Ishikawa (cell line): ENCODE data around the gene GRB7.

Source experiments
- CEBPB ChIP-seq: IDR thresholded peaks from 2 replicates; pipeline ENCODE4 v1.6.1; 2012
- CREB1 ChIP-seq: IDR thresholded peaks from 2 replicates; pipeline ENCODE4 v1.6.1; 2012; ENCODE audit warnings: low read depth
- EGR1 ChIP-seq: IDR thresholded peaks from 2 replicates; pipeline ENCODE4 v1.6.1; 2012
- EP300 ChIP-seq: IDR thresholded peaks from 2 replicates; pipeline ENCODE4 v1.6.1; 2012; ENCODE audit warnings: borderline replicate concordance
- FOXM1 ChIP-seq: IDR thresholded peaks from 2 replicates; pipeline ENCODE4 v1.6.1; 2012; ENCODE audit warnings: low read depth, borderline replicate concordance
- NFIC ChIP-seq: IDR thresholded peaks from 2 replicates; pipeline ENCODE4 v1.6.1; 2012
- RAD21 ChIP-seq: IDR thresholded peaks from 2 replicates; pipeline ENCODE4 v1.6.1; 2012; ENCODE audit warnings: low read depth
- TAF1 ChIP-seq: IDR thresholded peaks from 2 replicates; pipeline ENCODE4 v1.6.1; 2012; ENCODE audit warnings: low read depth, mild to moderate bottlenecking
- TCF12 ChIP-seq: IDR thresholded peaks from 2 replicates; pipeline ENCODE4 v1.6.1; 2012; ENCODE audit warnings: low read depth
- TEAD4 ChIP-seq: IDR thresholded peaks from 2 replicates; pipeline ENCODE4 v1.6.1; 2012
- YY1 ChIP-seq: IDR thresholded peaks from 2 replicates; pipeline ENCODE4 v1.6.1; 2012; ENCODE audit warnings: low read depth
- ZBTB7A ChIP-seq: IDR thresholded peaks from 2 replicates; pipeline ENCODE4 v1.6.1; 2012; ENCODE audit warnings: low read depth
- TF ChIP-seq, protein P1 (sequence below): IDR thresholded peaks from 2 replicates; pipeline ENCODE4 v1.6.1; 2012; ENCODE audit warnings: low read depth, mild to moderate bottlenecking
- TF ChIP-seq, protein P2 (sequence below): IDR thresholded peaks from 2 replicates; pipeline ENCODE4 v1.6.1; 2012
- TF ChIP-seq, protein P3 (sequence below): IDR thresholded peaks from 2 replicates; pipeline ENCODE4 v1.6.1; 2012

GRB7 gene

DNA sequence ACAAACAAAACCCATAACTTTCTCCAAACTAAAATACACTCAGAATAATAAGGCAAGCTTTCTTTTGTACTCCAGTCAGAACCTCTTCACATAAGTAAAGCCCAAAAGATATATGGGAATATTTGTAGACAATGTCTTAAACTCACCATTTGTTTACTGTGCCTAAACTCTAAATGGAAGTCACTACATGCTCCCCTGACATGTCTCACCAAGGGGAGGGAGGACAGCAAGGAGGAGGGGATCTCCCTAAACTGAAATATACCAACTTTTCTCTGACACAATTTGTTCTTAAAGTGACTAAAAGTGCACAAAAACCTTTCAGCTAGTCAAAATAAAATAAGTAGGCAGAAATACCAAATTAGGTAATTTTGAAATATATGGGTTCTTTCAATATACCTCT is 38.5 kb downstream of the GRB7 start:
- TF ChIP-seq TCF12: no peak
- TF ChIP-seq ZBTB7A: no peak
- TF ChIP-seq RAD21: no peak
- no peak for TF ChIP-seq NFIC
- no peak for TF ChIP-seq EGR1
- no peak for TF ChIP-seq YY1
- TF ChIP-seq, protein P1, sequence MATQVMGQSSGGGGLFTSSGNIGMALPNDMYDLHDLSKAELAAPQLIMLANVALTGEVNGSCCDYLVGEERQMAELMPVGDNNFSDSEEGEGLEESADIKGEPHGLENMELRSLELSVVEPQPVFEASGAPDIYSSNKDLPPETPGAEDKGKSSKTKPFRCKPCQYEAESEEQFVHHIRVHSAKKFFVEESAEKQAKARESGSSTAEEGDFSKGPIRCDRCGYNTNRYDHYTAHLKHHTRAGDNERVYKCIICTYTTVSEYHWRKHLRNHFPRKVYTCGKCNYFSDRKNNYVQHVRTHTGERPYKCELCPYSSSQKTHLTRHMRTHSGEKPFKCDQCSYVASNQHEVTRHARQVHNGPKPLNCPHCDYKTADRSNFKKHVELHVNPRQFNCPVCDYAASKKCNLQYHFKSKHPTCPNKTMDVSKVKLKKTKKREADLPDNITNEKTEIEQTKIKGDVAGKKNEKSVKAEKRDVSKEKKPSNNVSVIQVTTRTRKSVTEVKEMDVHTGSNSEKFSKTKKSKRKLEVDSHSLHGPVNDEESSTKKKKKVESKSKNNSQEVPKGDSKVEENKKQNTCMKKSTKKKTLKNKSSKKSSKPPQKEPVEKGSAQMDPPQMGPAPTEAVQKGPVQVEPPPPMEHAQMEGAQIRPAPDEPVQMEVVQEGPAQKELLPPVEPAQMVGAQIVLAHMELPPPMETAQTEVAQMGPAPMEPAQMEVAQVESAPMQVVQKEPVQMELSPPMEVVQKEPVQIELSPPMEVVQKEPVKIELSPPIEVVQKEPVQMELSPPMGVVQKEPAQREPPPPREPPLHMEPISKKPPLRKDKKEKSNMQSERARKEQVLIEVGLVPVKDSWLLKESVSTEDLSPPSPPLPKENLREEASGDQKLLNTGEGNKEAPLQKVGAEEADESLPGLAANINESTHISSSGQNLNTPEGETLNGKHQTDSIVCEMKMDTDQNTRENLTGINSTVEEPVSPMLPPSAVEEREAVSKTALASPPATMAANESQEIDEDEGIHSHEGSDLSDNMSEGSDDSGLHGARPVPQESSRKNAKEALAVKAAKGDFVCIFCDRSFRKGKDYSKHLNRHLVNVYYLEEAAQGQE: no peak
- TF ChIP-seq, protein P2, sequence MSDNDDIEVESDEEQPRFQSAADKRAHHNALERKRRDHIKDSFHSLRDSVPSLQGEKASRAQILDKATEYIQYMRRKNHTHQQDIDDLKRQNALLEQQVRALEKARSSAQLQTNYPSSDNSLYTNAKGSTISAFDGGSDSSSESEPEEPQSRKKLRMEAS: no peak
- no peak for TF ChIP-seq TEAD4
- no peak for TF ChIP-seq EP300

DNA sequence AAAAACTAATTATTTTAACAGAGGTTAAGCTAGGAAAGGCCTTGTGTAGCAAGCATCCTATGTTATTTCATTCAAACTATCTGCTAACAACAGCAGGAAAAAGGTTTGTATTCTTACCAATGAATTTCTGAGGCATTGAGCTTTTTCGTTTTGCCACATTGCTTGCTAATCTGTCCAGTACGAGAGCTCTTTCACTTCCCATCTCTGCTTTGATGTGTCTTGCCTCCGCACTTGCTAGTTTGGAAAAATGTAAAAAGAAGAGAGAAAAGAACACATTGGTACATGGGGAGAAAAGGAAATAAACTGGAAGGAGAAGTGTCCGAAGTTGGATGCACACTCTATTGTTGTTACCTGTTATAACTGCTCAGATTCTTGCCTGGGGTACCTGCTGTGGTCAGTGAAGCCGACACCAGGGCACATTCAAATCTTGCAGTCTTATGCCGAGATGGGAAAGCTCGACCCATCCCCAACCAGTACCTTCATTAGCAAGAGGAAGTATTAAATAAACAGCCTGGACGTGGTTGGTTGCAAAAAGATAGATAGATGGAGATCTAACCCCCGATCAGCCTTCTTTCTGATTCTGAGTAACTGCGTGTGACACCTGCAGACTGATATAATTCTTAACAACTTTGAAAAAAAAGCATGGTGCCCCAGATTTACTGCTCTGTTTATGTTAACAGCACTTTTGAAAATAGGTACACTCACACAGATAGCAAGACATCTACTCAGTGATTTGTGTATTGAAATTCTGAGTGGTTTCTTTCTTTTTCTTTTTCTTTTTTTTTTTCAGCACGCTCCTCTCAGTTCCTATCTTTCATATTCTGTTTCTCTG is 40.0 kb downstream of the GRB7 start:
- TF ChIP-seq EGR1 (no peak), CEBPB (no peak), TEAD4 (no peak), FOXM1 (no peak), EP300 (no peak), YY1 (no peak)
- TF ChIP-seq, protein P1: no peak

DNA sequence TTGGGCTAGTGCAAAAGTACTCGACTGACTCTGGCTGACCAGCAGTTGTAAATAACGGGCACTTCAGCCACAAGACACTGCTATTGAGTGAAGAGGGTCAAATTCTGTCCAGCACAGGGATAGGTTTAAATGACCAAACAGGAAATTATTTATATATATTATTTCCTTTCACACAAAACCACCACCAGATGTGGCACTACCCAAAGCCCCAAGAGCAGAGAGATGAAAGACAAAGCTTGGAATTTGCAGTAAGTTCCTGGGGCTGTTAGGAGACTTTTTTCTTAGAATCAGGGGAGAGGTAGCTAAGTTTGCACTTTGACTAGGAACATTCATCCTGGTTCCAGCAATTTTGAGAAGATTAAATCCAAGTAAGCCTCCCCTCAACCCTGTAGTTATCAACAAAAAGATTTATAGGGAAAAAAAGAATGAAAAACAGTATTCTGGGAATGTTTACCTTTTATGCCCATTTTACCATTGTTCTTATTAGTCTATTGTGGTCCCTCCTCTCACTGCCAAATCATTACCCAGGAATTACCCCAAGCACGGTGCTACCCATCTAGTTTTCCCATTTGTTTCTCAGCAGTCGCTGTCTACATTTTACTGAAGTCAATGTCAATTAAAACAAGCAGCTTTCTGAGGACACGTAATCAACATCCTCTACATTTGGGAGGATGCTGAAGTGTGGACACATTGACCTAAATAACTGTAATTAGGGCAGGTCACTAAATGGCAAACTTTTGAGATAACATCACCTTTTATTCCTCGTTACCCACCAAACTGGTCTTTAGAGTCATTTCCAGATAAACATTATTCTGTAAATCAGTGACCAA is 43.5 kb downstream of the GRB7 start:
- TF ChIP-seq RAD21: no peak
- no peak for TF ChIP-seq CREB1
- TF ChIP-seq, protein P1: no peak
- TF ChIP-seq, protein P3, sequence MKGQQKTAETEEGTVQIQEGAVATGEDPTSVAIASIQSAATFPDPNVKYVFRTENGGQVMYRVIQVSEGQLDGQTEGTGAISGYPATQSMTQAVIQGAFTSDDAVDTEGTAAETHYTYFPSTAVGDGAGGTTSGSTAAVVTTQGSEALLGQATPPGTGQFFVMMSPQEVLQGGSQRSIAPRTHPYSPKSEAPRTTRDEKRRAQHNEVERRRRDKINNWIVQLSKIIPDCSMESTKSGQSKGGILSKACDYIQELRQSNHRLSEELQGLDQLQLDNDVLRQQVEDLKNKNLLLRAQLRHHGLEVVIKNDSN: no peak
- no peak for TF ChIP-seq TAF1
- TF ChIP-seq, protein P2: no peak
- no peak for TF ChIP-seq FOXM1
- no peak for TF ChIP-seq EGR1
- TF ChIP-seq EP300: no peak
- no peak for TF ChIP-seq NFIC

DNA sequence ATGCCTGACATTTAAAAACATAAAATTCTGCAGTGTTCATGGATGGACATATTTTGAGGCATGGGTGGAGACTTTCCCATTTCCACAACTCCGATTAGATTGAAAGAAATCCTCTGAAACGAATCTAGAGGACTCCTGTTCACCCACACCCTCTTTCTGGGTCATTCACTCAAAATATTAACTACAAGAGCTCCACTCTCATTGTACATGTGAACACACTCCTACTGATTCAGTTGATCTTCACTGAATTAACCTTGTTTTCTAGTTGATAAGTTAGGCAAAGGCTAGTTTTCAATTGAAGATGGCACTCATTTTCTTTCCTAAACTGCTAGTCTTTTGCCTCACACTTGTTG is 44.1 kb downstream of the GRB7 start:
- no peak for TF ChIP-seq RAD21
- TF ChIP-seq YY1: no peak

DNA sequence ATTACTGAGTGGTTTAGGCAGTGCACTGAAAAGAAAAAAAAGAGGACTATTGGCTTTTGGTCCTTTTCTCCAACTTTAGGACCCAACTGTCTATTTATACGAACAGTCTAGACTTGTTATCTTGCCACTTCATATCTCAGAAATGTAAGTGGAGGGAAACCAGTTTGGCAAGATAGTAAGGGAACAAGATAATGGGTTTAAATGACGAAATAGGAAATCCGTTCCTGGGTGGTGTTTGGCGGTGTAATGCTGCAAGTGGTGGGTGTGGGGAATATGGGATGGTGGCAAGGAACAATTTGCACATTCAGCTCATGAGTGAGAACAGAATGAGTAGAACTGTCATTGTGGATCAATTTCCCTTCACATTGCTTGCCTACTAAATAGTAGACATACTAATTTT is 44.7 kb downstream of the GRB7 start:
- TF ChIP-seq CREB1 (no peak), ZBTB7A (no peak), EGR1 (no peak), TAF1 (no peak), NFIC (no peak), FOXM1 (no peak), TCF12 (no peak), YY1 (no peak), CEBPB (no peak), RAD21 (no peak), TEAD4 (no peak), EP300 (no peak)
- TF ChIP-seq, protein P2: no peak
- TF ChIP-seq, protein P1: no peak
- TF ChIP-seq, protein P3: no peak
